BJ (cell line): Measurements from ENCODE around the gene TRIM17. TPM values are rescaled to one million over a fixed set of nuclear protein-coding genes. Genes with fewer than 3 reads are reported as not detected.

Experiments
- CTCF ChIA-PET: fragments of 350-600 bp; formaldehyde crosslinking; extraction: SDS; loops from one replicate; lab custom pipeline; 2021; ENCODE audit warnings: antibody characterized with exemption, inconsistent platforms; lab: Yijun Ruan, JAX
- POLR2A ChIA-PET: fragments of 300-600 bp; sonication (Branson Sonifier 250); formaldehyde crosslinking; extraction: SDS; loops from one replicate; lab custom pipeline; 2021; ENCODE audit warnings: antibody characterized with exemption; lab: Charles Lee
- DNase-seq: peaks from one replicate; pipeline ENCODE4 v3.0.0-alpha.2; 2011; ENCODE audit warnings: low read depth
- H3K27me3 ChIP-seq: 2 replicates; pipeline ENCODE4 v1.6.0; 2011; ENCODE audit warnings: low read length; ENCODE audit not compliant: control insufficient read depth, insufficient read depth
- H3K36me3 ChIP-seq: 2 replicates; pipeline ENCODE4 v1.5.1; 2011; ENCODE audit warnings: low read length; ENCODE audit not compliant: control insufficient read depth, insufficient read depth
- H3K4me3 ChIP-seq: 2 replicates; pipeline ENCODE4 v1.5.1; 2011; ENCODE audit warnings: low read depth, mild to moderate bottlenecking, control low read depth, low read length
- polyA plus RNA-seq: library from polyadenylated mRNA; depleted of rRNA; stranded (reverse); fragments of >200 nt; gene quantifications from 2 replicates; pipeline ENCODE4 v1.2.3, GENCODE V29; 2011
- TF ChIP-seq, protein P1 (sequence below): IDR thresholded peaks from 2 replicates; pipeline ENCODE4 v1.5.1; 2011; ENCODE audit warnings: low read depth, mild to moderate bottlenecking, control low read depth, inconsistent platforms, low read length, moderate library complexity; ENCODE audit not compliant: insufficient read depth

Gene TRIM17
- polyA plus RNA-seq, 1 experiment = 0.55 TPM

DNA sequence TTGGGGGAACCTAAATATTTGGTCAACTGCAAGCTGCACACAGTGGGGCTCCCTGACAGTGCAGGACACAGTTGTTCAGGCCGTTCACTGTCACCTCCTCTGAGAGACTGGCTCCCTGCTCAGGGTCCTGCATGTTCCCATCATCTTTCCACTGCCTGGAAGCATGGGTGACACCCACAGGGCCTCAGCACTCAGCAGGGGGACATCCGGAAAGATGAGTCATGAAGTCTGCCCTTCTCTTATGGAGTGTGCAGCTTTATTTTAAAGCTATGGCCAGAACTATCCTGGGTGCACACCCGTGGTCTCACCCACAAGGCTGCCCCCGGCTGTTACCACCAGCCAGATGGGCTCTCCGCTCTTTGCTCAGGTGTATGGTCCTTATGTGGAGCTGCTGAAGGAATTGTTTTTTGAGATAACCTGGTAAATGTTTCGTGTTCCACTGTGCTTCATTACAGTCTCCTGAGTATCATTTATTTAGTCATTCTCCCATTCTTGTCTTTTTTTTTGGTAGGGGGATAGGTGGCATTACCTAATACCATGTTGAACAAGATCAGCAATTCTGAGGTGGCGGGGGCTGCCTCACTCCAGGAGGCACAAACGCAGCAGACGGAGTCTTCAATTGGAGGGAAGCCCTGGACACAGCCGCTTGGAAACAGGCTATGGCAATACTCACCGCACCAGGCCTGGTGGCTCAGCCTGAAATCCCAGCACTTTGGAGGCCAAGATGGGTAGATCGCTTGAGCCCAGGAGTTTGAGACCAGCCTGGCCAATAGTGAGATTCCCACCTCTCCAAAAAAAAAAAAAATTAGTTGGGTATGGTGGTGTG, 24.3 kb downstream of the TRIM17 start:
- CTCF ChIA-PET = interaction anchor here (0.7 to 2.0 kb wide), 11 partner anchors 10 to 262 kb away, joined by 3 to 15 read pairs (median 4); no protein-coding TSS in a partner anchor
- POLR2A ChIA-PET = no interaction called here
- DNase-seq = no peak
- peaks cover 23% of the 10 kb centered on the region for H3K36me3 ChIP-seq
- TF ChIP-seq, protein P1, sequence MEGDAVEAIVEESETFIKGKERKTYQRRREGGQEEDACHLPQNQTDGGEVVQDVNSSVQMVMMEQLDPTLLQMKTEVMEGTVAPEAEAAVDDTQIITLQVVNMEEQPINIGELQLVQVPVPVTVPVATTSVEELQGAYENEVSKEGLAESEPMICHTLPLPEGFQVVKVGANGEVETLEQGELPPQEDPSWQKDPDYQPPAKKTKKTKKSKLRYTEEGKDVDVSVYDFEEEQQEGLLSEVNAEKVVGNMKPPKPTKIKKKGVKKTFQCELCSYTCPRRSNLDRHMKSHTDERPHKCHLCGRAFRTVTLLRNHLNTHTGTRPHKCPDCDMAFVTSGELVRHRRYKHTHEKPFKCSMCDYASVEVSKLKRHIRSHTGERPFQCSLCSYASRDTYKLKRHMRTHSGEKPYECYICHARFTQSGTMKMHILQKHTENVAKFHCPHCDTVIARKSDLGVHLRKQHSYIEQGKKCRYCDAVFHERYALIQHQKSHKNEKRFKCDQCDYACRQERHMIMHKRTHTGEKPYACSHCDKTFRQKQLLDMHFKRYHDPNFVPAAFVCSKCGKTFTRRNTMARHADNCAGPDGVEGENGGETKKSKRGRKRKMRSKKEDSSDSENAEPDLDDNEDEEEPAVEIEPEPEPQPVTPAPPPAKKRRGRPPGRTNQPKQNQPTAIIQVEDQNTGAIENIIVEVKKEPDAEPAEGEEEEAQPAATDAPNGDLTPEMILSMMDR = no peak
- H3K4me3 ChIP-seq = no peak overlapping the region
- H3K27me3 ChIP-seq = no peaks in the 10 kb centered on the region

DNA sequence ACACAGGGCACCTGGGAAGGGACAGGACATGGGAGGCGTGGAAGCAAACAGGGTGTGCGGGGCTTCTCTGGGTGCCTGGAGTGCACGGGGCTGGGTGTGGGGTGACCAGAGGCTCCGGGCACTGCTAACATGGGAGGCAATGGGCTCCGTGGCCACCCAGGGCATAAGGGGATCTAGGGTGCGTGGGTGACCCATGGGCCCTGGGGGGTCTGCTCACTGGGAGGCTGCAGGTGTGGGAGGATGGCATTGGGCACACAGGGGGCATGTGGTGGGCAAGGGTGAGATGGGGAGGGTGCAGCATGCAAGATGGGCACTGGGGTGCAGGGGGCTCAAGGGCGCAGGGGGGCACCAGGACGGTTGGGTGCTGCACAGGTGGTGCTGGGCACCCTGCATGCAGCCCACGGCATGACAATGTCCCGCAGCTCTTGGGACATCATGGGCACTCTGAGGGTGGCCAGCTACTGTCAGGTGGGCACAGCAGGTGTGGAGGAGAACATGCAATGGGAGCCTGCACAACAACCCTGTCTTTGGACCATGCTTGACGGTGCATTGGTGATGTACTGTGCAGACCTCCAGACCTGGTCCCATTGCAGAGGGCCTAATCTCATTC, 25.1 kb downstream of the TRIM17 start:
- TF ChIP-seq, protein P1 = no peak
- H3K36me3 ChIP-seq = peaks cover 18% of the 10 kb centered on the region
- DNase-seq = no peak
- ChIA-PET POLR2A (no interaction called here), CTCF (interaction anchor here (0.7 to 2.6 kb wide), 3 partner anchors 10 to 64 kb away, joined by 3 to 7 read pairs (median 7); no protein-coding TSS in a partner anchor)
- H3K27me3 ChIP-seq = no peaks in the 10 kb centered on the region
- H3K4me3 ChIP-seq = no peak overlapping the region

DNA sequence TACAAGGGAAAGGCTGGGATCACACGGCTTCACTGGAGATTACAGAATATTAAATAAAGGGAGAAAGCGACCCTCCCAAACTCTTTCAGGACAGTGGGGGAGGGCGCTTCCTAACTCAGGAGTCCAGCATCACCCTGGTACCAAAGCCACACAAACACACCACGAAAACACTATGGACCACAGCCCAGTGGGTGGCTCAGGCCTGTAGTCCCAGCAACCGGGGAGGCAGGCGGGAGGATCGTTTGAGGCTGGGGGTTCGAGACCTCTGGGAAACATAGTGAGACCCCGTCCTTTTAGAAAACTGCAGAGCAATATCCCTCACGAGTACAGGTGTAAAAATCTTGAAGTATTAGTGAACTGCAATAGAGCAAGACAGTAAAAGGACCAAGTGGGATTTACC, 26.0 kb downstream of the TRIM17 start:
- H3K27me3 ChIP-seq = no peaks in the 10 kb centered on the region
- ChIA-PET POLR2A (no interaction called here), CTCF (interaction anchor here (2.6 kb wide), 1 partner anchor 13 kb away, joined by 7 read pairs; no protein-coding TSS in a partner anchor)
- no peak overlapping the region for H3K4me3 ChIP-seq
- DNase-seq = no peak
- TF ChIP-seq, protein P1 = no peak
- peaks cover 12% of the 10 kb centered on the region for H3K36me3 ChIP-seq

DNA sequence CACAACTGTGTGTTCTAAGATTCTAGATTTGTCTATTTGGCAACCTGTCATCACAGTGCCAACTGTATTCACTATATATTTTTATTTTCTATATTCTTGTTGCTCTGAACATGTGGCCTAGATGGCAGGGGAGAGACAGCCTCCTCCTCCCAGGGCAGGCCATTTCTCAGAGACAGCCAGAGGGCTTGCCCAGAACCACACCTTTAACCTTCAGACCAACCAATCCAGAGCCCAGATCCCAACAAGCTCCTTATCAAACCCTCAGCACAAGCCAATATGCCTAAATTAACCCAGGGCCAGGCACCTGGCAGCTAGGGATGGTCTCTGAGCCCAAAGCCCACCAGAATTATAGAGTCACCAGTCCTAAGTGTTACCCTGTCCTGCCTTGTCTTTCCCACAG, 29.3 kb downstream of the TRIM17 start:
- CTCF ChIA-PET = no interaction called here
- POLR2A ChIA-PET = no interaction called here
- TF ChIP-seq, protein P1 = no peak
- Histone ChIP-seq H3K36me3 (no peaks in the 10 kb centered on the region; the same call in 1 of the 2 replicates), H3K27me3 (no peaks in the 10 kb centered on the region), H3K4me3 (no peak overlapping the region)
- DNase-seq = no peak

DNA sequence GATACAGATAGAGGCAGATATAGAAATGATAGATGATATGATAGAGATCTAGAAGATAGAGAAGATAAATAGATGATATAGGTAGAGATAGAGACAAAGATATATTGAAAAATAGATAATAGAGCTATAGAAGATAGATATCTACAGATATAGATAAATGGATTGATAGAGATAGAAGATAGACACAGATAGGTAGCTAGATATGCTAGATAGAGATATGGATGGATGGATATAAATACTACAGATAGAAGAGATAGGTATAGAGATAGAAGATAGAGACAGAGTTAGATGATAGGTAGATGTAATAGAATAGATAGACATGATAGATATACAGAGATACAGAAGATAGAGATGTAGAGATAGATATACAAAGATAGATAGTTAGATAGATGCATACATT, 31.4 kb downstream of the TRIM17 start:
- Histone ChIP-seq H3K4me3 (no peak overlapping the region), H3K27me3 (no peaks in the 10 kb centered on the region), H3K36me3 (no peaks in the 10 kb centered on the region)
- CTCF ChIA-PET = interaction anchor here (0.5 to 0.8 kb wide), 2 partner anchors 8 to 104 kb away, joined by 3 to 4 read pairs; no protein-coding TSS in a partner anchor
- no peak for DNase-seq
- TF ChIP-seq, protein P1 = no peak
- POLR2A ChIA-PET = no interaction called here
